Epidermal melanocyte (primary cell): Measurements from ENCODE around the gene ATPAF1.
"Not testable (repeated sequence)": the region's sequence is repeated elsewhere in the genome, so short reads cannot be mapped to it uniquely, and the experiment has no call there.

Source experiments
- DNase-seq: peaks from one replicate; pipeline ENCODE4 v3.0.0; 2011; ENCODE audit warnings: low spot score; ENCODE audit not compliant: insufficient read length

The ATPAF1 gene

GRCh38 chr1:46681333-46682034 is 13.3 kb upstream of the ATPAF1 start:
- DNase-seq: no peak

DNA sequence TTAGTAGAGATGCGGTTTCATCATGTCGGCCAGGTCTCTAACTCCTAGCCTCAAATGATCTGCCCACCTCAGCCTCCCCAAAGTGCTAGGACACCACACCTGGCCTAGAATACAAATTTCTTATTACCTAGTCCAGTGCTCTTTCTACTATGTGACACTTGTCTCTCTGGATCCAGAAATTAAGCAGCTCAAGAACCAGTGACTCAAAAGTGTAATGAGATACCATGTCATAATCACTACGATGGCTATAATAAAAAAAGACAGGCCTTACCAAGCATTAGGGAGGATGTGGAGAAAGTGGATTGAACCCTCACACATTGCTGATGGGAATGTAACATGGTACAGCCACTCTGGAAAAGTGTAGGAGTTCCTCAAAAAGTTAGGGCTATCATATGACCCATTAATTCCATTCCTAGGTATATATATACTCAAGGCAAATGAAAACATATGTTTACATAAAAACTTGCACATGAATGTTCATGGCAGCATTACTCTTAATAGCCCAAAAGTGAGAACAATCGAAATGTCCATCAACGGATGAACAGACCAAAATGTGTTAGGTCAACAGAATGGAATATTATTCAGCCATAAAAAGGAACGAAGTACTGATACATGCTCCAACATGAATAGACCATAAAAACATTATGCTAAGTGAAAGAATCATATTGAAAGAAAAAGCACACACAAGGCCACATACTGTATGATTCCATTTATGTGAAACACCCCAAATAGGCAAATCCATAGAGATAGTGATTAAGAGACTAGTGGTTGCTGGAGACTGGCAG is 11.8 kb upstream of the ATPAF1 start:
- DNase-seq: no peak

DNA sequence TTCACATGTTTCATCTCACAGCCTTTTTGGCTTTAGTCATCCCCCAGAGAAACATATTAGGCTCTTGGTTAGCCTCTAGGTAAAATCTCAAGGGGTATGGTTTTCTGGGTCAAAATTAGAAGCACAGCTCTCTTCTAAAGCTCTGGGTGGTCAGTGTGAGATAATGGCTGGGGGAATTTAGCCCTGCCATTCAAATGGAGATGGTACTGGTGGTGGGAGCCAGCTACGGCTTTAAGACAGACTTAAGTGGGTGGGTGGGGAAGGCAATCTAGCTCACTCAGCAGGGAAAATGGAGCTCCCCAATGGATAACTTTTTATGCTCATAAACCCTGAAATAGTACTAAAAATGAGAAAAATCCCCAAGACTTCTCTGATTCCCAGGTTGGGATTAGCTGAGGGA is 9.2 kb upstream of the ATPAF1 start:
- DNase-seq: no peak

DNA sequence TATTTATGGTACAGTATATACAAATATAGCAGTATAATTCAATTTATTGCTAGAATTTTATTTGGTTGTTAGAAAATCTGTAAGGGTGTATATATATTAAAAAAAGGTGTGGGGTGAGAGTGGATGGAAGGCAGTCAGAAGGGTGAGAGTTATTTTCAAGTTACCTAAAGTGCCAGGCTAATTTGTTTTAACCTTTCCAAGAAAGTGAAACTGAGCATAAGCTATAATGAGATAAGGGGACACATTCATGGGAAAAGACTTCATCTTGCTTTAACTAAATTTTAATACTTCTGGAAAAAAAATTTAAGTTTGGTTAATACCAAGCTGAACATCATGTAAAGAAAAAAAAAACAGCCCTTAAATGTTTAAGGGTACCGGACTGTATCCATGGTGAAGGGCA is 8.4 kb upstream of the ATPAF1 start:
- DNase-seq: no peak

GRCh38 chr1:46675549-46676314 is 7.6 kb upstream of the ATPAF1 start:
- DNase-seq: no peak

DNA sequence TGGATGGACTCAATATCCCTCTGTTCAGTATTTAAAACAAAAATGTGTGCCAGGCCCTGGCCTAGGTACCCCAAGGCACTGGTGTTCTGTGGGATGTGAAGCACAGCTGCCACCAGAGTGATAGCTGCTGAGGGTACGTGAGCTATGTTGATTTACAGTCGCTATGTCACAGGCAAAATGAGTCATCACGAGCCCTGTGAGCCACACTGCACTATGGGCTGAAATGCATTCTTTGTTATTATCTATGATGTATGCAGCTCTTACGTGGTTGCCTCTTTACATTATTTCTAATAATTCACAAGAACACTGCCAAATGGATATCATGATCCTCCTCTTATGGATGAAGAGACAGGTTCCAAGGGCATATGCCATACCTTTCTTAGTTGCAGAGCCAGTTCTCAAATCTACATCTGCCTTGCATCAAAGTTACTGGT is 5.6 kb upstream of the ATPAF1 start:
- no peak for DNase-seq

DNA sequence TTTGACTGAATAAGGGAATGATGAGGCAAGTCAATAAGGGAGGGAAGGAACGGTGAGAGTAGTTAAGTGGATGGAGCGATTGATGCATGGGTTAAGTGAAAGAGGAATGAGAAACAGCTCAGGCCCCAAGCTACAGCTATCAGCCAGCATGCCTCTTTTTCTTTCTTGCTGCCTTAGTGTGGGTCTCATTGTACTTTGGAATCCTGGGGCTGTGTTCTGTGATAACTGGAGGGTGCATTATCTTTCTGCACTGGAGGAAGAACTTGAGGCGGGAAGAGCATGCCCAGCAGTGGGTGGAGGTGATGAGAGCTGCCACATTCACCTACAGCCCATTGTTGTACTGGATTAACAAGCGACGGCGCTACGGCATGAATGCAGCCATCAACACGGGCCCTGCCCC is 4.5 kb upstream of the ATPAF1 start:
- no peak for DNase-seq

DNA sequence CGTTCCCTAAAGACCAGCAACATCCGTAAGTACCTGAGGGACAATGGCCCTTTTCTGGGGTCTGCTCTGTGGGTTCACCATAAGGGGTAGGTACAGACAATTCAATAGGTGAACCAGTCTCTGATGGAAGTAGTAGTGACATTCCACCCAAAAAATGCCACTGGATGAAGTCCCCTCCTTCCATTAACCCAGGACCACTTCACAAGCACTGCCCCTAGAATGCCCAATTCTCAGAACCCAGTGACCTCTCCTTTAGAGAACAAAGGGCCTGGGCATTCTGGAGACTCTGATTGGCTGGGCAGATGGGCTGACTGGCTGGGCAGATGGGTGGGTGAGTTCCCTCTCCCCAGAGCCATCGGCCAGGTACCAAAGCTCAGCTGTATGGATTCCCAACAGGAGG is 3.4 kb upstream of the ATPAF1 start, which contains the start of gene TEX38:
Gene TEX38, plus strand, starts transcription at position 301 of the 400 bp plus-strand sequence. Its CDS starts 81 bp downstream, at position 382.
- no peak for DNase-seq

DNA sequence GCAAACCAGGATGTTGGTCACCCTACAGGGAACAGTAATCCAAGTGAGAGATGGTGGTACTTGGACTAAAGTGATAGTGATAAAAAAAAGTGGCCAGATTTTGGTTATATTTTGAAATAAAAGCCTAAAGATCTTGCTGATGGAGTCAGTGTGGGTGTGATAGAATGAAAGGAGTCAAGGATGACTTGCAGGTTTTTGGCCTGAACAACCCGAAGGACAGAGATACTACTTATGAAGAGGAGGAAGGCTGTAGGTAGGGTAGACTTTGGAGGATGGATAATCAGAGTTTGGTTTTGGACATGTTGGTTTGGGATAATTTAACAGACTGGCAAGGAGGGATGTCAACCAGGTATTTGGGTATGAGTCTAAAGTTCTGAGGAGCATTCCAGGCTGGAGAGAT is 2.0 kb upstream of the ATPAF1 start:
- no peak for DNase-seq

DNA sequence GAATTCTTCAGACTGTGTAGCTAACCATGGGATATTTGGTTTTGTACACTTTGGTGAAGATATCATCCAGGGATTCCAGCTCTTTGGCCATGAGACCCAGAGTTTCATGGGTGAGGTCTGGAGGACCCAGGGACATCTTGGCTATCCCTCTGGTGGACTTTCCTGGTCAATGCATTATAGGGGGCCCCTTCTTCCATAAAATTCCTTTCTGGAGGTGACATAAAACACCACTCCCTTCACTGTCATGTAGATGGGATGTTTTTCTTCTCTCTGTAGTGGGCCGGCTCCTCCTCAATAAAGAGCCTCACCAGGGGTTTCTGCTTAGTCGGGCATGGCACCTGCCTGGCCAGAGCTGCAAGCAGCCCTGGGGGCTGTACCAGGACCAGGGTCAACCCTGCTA is 2.2 kb downstream of the ATPAF1 start:
- DNase-seq: no peak

GRCh38 chr1:46662919-46663318 is 5.2 kb downstream of the ATPAF1 start:
- not testable (repeated sequence) for DNase-seq

GRCh38 chr1:46660116-46660515 is 8.0 kb downstream of the ATPAF1 start:
- not testable (repeated sequence) for DNase-seq

DNA sequence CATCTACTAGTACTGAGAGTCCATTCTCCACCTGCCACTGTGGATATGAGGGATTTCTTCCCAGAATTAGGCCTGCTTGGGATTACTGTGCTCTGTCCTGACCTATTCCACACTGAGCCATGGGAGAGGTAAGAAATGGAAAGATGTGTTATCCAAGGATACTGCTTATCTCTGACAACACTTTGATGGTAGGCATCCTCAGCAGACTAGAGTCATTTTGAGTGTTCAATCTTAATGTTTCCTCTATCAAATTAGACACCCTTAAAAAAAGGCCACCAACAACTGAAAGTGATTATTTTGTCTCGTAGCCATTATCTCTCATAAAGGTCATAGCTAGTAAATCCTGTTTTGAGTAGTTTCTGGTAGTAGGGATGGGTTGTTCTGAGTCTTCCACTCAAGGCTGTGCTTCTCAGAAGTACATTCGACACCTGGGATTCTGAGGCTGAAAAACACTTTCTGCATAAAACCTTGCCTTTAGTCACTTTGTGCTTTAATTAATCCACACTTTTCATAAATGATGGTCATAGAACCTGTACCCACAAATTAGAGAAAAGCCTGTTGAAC is 8.8 kb downstream of the ATPAF1 start:
- DNase-seq: no peak

GRCh38 chr1:46657775-46658174 is 10.4 kb downstream of the ATPAF1 start:
- no peak for DNase-seq

- no peak for DNase-seq
Measured at GRCh38 chr1:46656643-46657042, 11.5 kb downstream of the ATPAF1 start.

DNA sequence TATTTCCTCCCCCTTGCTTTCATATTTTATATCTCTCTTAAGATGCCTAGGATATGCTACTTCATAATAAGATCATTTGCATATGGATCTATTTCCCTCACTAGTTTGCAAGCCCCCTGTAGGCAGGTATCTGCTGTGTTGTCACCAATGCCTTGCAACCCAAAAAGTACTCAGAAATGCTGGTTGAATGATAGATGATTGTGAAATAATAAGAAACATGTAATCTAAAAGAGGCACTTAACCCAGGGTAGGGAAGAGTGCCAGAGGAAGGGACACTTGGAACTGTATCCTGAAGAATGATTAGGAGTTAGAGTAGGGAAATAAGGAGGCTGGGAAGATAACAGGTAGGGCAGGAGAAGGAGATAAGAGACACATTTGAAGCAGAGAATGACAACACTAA is 12.3 kb downstream of the ATPAF1 start:
- DNase-seq: no peak

GRCh38 chr1:46654698-46655097 is 13.5 kb downstream of the ATPAF1 start:
- not testable (repeated sequence) for DNase-seq

GRCh38 chr1:46654012-46654411 is 14.2 kb downstream of the ATPAF1 start:
- no peak for DNase-seq

GRCh38 chr1:46653405-46653958 is 14.7 kb downstream of the ATPAF1 start:
- no peak for DNase-seq

DNA sequence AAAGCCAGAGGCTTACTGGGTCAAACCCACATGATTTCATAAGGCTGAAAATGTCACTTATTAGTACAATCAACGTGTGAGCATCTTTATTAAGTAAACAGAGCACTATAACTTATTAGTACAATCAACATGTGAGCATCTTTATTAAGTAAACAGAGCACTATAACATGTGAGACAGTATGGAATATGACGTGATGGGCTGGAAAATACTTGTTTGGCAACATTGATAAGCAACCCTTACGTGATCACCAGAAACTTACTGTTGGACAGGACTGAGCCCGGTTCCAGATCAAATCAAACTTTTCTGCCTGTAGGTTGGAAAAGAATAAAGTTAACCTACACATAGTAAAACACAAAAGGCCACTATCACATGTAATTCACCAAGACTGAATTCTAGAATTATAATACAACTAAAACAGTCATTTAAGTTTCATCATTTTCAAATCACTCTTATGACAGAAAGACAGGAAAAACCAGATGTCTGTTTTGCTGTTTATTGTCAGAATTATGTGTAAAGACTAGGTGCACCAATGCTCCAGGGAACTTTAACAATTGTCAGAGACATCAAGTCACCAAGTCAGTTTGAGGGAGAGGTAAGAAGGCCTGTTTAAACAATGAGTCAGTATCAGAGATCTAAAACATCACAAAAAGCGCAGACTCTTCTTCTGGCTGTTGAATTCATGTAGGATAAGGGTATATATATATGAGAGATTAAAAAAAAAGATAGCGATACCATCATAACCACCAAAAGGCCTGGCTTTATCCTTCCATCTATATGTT is 15.7 kb downstream of the ATPAF1 start:
- DNase-seq: no peak

- not testable (repeated sequence) for DNase-seq
Measured at GRCh38 chr1:46651152-46651551, 17.0 kb downstream of the ATPAF1 start.
